Liver (tissue), 9 donors: Measurements from ENCODE around the gene PTH1R. TPM values are rescaled to one million over a fixed set of nuclear protein-coding genes. Genes with fewer than 3 reads are reported as not detected.

Source experiments
- DNase-seq: peaks from one replicate; pipeline ENCODE4 v3.0.0-alpha.2; 2017; ENCODE audit warnings: low spot score
- H3K27ac ChIP-seq, 2 donors: one replicate each; pipeline ENCODE4 v1.7.0; 2013; ENCODE audit warnings: inconsistent platforms in 2 of 2, low read length in 2 of 2, control low read depth in 1 of 2, low read depth in 1 of 2, mild to moderate bottlenecking in 1 of 2
- H3K27me3 ChIP-seq, 4 donors: one replicate each; pipeline versions ENCODE4 v1.6.1 to v1.7.0; 2013; ENCODE audit warnings: low read length in 3 of 4, inconsistent platforms in 1 of 4, mild to moderate bottlenecking in 1 of 4, moderate library complexity in 1 of 4; ENCODE audit not compliant: control insufficient read depth in 4 of 4, insufficient read depth in 4 of 4
- H3K36me3 ChIP-seq, 4 donors: one replicate each; pipeline versions ENCODE4 v1.6.1 to v1.7.0; 2013; ENCODE audit warnings: low read length in 3 of 4, mild to moderate bottlenecking in 3 of 4, low read depth in 1 of 4, moderate library complexity in 1 of 4; ENCODE audit not compliant: control insufficient read depth in 4 of 4, insufficient read depth in 3 of 4
- H3K4me1 ChIP-seq, 4 donors: one replicate each; pipeline versions ENCODE4 v1.6.1 to v1.7.0; 2013; ENCODE audit warnings: low read length in 3 of 4, mild to moderate bottlenecking in 3 of 4, moderate library complexity in 1 of 4; ENCODE audit not compliant: control insufficient read depth in 4 of 4, insufficient read depth in 4 of 4
- H3K4me3 ChIP-seq, 3 donors: one replicate each; pipeline versions ENCODE4 v1.6.1 to v1.7.0; 2013; ENCODE audit warnings: low read length in 3 of 3, control low read depth in 1 of 3, low read depth in 1 of 3, mild to moderate bottlenecking in 1 of 3
- H3K9ac ChIP-seq, 2 donors: one replicate each; pipeline ENCODE4 v1.7.0; 2013; ENCODE audit warnings: low read length in 2 of 2, mild to moderate bottlenecking in 2 of 2, moderate library complexity in 2 of 2, control low read depth in 1 of 2, low read depth in 1 of 2
- H3K9me3 ChIP-seq, 4 donors: one replicate each; pipeline versions ENCODE4 v1.6.1 to v1.7.0; 2013; ENCODE audit warnings: low read length in 3 of 4; ENCODE audit not compliant: control insufficient read depth in 4 of 4
- GABPA ChIP-seq, 2 donors: IDR thresholded peaks in 1 of 2; conservative IDR thresholded peaks in 1 of 2; 2 replicates each; pipeline ENCODE4 v1.6.1; 2016; ENCODE audit warnings: antibody characterized with exemption in 2 of 2, mild to moderate bottlenecking in 1 of 2, moderate library complexity in 1 of 2
- HNF4A ChIP-seq, 2 donors: conservative IDR thresholded peaks; 2 replicates each; pipeline ENCODE4 v1.6.1; 2016; ENCODE audit warnings: antibody characterized with exemption in 2 of 2, mild to moderate bottlenecking in 2 of 2
- JUND ChIP-seq, 2 donors: IDR thresholded peaks; 2 replicates each; pipeline ENCODE4 v1.6.1; 2016; ENCODE audit warnings: antibody characterized with exemption in 2 of 2
- NR2F2 ChIP-seq: IDR thresholded peaks from 2 replicates; pipeline ENCODE4 v1.6.1; 2016; ENCODE audit warnings: antibody characterized with exemption
- REST ChIP-seq: IDR thresholded peaks from 2 replicates; pipeline ENCODE4 v1.6.1; 2016; ENCODE audit warnings: antibody characterized with exemption, mild to moderate bottlenecking
- RXRA ChIP-seq, 2 donors: IDR thresholded peaks; 2 replicates each; pipeline ENCODE4 v1.6.1; 2017 to 2018; ENCODE audit warnings: antibody characterized with exemption in 2 of 2, mild to moderate bottlenecking in 1 of 2
- SP1 ChIP-seq: IDR thresholded peaks from 2 replicates; pipeline ENCODE4 v1.6.1; 2018; ENCODE audit warnings: antibody characterized with exemption, mild to moderate bottlenecking
- YY1 ChIP-seq: IDR thresholded peaks from 2 replicates; pipeline ENCODE4 v1.6.1; 2016; ENCODE audit warnings: antibody characterized with exemption, mild to moderate bottlenecking
- ZBTB33 ChIP-seq: IDR thresholded peaks from 2 replicates; pipeline ENCODE4 v1.6.1; 2016; ENCODE audit warnings: antibody characterized with exemption
- WGBS: extraction: QIAGEN DNeasy Blood & Tissue Kit; methylation state at CpG from one replicate; pipeline ENCODE4 v1.1.7; 2013; 5-methylcytosine and 5-hydroxymethylcytosine counted together
- polyA plus RNA-seq, 2 donors: library from polyadenylated mRNA; stranded (reverse) in 1 of 2; unstranded in 1 of 2; fragments of 200-250 nt in 1 of 2; fragments of >200 nt in 1 of 2; fragmentation: Nextera tagmentation in 1 of 2; extraction: Ambion mirVana in 1 of 2; gene quantifications; one replicate each; pipeline versions ENCODE4 v1.2.1 to v1.2.3, GENCODE V29; 2013 to 2015
- total RNA-seq, 2 donors: library from RNA; depleted of rRNA; stranded (reverse); fragments of >200 nt; gene quantifications; one replicate each; pipeline ENCODE4 v1.2.3, GENCODE V29; 2014
- donor health status: healthy.
- donor health status: healthy.
- donor health status: healthy.
- donor health status: healthy.
- donor health status: healthy.

PTH1R gene
- total and polyA plus RNA-seq, 4 donors = 7.2 to 28.4 (median 23.6) TPM

GRCh38 chr3:46942481-46943236 is 65.1 kb downstream of the PTH1R start:
- 86% methylated on average over 12 of the region's 12 CpGs for WGBS
- Histone ChIP-seq H3K4me1 (peaks cover 24 to 55% (median 37%) of the 10 kb centered on the region in 4 donors), H3K4me3 (no peak overlapping the region), H3K36me3 (peaks cover 4 to 16% (median 7%) of the 10 kb centered on the region in 4 donors), H3K9me3 (no peaks in the 10 kb centered on the region), H3K27ac (peak overlapping the region in 1 of 2 donors; percentile 42), H3K27me3 (no peaks in the 10 kb centered on the region), H3K9ac (no peak overlapping the region)
- no peak for TF ChIP-seq JUND (IDR thresholded peaks at IDR 0.05)
- no peak for TF ChIP-seq SP1
- no peak for TF ChIP-seq REST
- no peak for DNase-seq

GRCh38 chr3:46943237-46944187 is 66.0 kb downstream of the PTH1R start:
- H3K27ac ChIP-seq = peak overlapping the region; percentile 49 to 65
- H3K36me3 ChIP-seq = peaks cover 4 to 16% (median 7%) of the 10 kb centered on the region in 4 donors
- DNase-seq = no peak
- TF ChIP-seq YY1 (no peak), RXRA (IDR thresholded peaks at IDR 0.05) (peak in 1 of 2 donors; percentile 53), NR2F2 (no peak), HNF4A (conservative IDR thresholded peaks at IDR 0.05) (peak in 1 of 2 donors; percentile 21), SP1 (peak; percentile 35), ZBTB33 (no peak), GABPA (IDR thresholded peaks at IDR 0.05 in 1 of 2, conservative IDR thresholded peaks at IDR 0.05 in 1 of 2) (no peak)
- no peak overlapping the region for H3K9ac ChIP-seq
- H3K27me3 ChIP-seq = no peaks in the 10 kb centered on the region
- 53% methylated on average over 12 of the region's 12 CpGs for WGBS
- H3K4me3 ChIP-seq = no peak overlapping the region
- no peaks in the 10 kb centered on the region for H3K9me3 ChIP-seq
- H3K4me1 ChIP-seq = peaks cover 32 to 63% (median 43%) of the 10 kb centered on the region in 4 donors
